K562 (cell line): ENCODE data around the gene ALOX5. TPM values are rescaled to one million over a fixed set of nuclear protein-coding genes. Genes with fewer than 3 reads are reported as not detected.
A peak's percentile ranks its signal among the peaks of the same experiment; 100 is the strongest.

Experiments used
- EP300 ChIP-seq: IDR thresholded peaks from 2 replicates; pipeline ENCODE4 v1.6.1; 2012; ENCODE audit warnings: low read length, improper control_type of control experiment
- FOXK2 ChIP-seq, 2 experiments: fragments of 450-650 bp; IDR thresholded peaks in 1 of 2; conservative IDR thresholded peaks in 1 of 2; 2 replicates each; pipeline ENCODE4 v1.6.1; 2016; ENCODE audit warnings: low read depth in 2 of 2, mild to moderate bottlenecking in 1 of 2
- JUN ChIP-seq, 2 experiments: sonication (generic) in 1 of 2; formaldehyde crosslinking in 1 of 2; IDR thresholded peaks; 2 replicates each; pipeline versions ENCODE4 v1.6.1 to v1.8.0; 2012 to 2022; ENCODE audit warnings: borderline replicate concordance in 2 of 2, mild to moderate bottlenecking in 2 of 2, improper control_type of control experiment in 1 of 2, low read depth in 1 of 2, low read length in 1 of 2, missing genetic modification reagents in 1 of 2
- KDM5B ChIP-seq: fragments of 200-600 bp; sonication (generic); IDR thresholded peaks from 2 replicates; pipeline ENCODE4 v1.6.1; 2012; ENCODE audit warnings: low read depth, mild to moderate bottlenecking, moderate library complexity, low read length, control low read depth, inconsistent platforms; ENCODE audit not compliant: insufficient replicate concordance
- NELFE ChIP-seq: IDR thresholded peaks from 2 replicates; pipeline ENCODE4 v1.6.1; 2011; ENCODE audit warnings: mild to moderate bottlenecking; ENCODE audit not compliant: insufficient read depth, insufficient read length
- NFIX ChIP-seq: fragments of 250-450 bp; sonication (Bioruptor Pico); IDR thresholded peaks from 2 replicates; pipeline ENCODE4 v1.4.0; 2020; ENCODE audit warnings: low read depth, mild to moderate bottlenecking, moderate library complexity
- NONO ChIP-seq, 2 experiments: fragments of 200-400 bp in 1 of 2; fragments of 450-650 bp in 1 of 2; formaldehyde crosslinking in 1 of 2; IDR thresholded peaks; 2 replicates each; pipeline ENCODE4 v1.6.1; 2017; ENCODE audit warnings: low read depth in 2 of 2, mild to moderate bottlenecking in 2 of 2, moderate library complexity in 2 of 2, low read length in 1 of 2
- POLR3A ChIP-seq: IDR thresholded peaks from 2 replicates; pipeline ENCODE4 v1.6.1; 2011; ENCODE audit warnings: borderline replicate concordance, mild to moderate bottlenecking, moderate library complexity; ENCODE audit not compliant: insufficient read length, insufficient read depth; ENCODE audit errors: extremely low read depth
- RBM25 ChIP-seq: fragments of 200-400 bp; formaldehyde crosslinking; IDR thresholded peaks from 2 replicates; pipeline ENCODE4 v1.6.1; 2018; ENCODE audit warnings: low read length, low read depth, moderate library complexity; ENCODE audit not compliant: severe bottlenecking
- SLC30A9 ChIP-seq: fragments of 250-450 bp; sonication (Bioruptor Pico); IDR thresholded peaks from 2 replicates; pipeline ENCODE4 v1.8.0; 2022; ENCODE audit warnings: mild to moderate bottlenecking, moderate library complexity
- SRF ChIP-seq, 2 experiments: fragments of 250-450, 450-650 bp in 1 of 2; sonication (Bioruptor Pico) in 1 of 2; sonication (generic) in 1 of 2; formaldehyde crosslinking; IDR thresholded peaks; 2 replicates each; pipeline versions ENCODE4 v1.5.0 to v1.5.1; 2020 to 2022; ENCODE audit warnings: mild to moderate bottlenecking in 1 of 2, missing genetic modification reagents in 1 of 2
- TAF15 ChIP-seq: fragments of 200-400 bp; formaldehyde crosslinking; IDR thresholded peaks from 2 replicates; pipeline ENCODE4 v1.6.1; 2017; ENCODE audit warnings: mild to moderate bottlenecking, low read depth, low read length, moderate library complexity
- TGIF2 ChIP-seq: sonication (generic); formaldehyde crosslinking; IDR thresholded peaks from 2 replicates; pipeline ENCODE4 v1.8.1; 2022; ENCODE audit warnings: mild to moderate bottlenecking, missing genetic modification reagents, moderate library complexity
- U2AF1 ChIP-seq: fragments of 200-400 bp; formaldehyde crosslinking; optimal IDR thresholded peaks from 2 replicates; pipeline ENCODE3; 2017; ENCODE audit warnings: mild to moderate bottlenecking, low read depth, low read length, moderate library complexity
- WHSC1 ChIP-seq: IDR thresholded peaks from one replicate; pipeline ENCODE4 v1.6.1; 2012; ENCODE audit warnings: low read length, control low read depth, inconsistent platforms
- ZNF24 ChIP-seq: fragments of 450-650 bp; IDR thresholded peaks from 2 replicates; pipeline ENCODE4 v1.6.1; 2016
- ZNF408 ChIP-seq: fragments of 250-450 bp; sonication (Bioruptor Pico); IDR thresholded peaks from 2 replicates; pipeline ENCODE4 v1.4.0; 2020; ENCODE audit warnings: low read depth, mild to moderate bottlenecking, moderate library complexity
- polyA plus RNA-seq, 8 experiments: library from polyadenylated mRNA; depleted of rRNA in 4 of 8; stranded (reverse) in 5 of 8; unstranded in 3 of 8; fragments of >200 nt; fragmentation: Nextera tagmentation in 2 of 8; fragmentation: Illumina TruSeq in 1 of 8; extraction: Ambion mirVana in 2 of 8; extraction: Trizol in 1 of 8; gene quantifications; 2 replicates each; pipeline versions ENCODE4 v1.2.1 to v1.2.3, GENCODE V29; 2011 to 2014; ENCODE audit warnings: inconsistent platforms in 1 of 8, missing spikeins in 1 of 8
- total RNA-seq, 7 experiments: library from RNA; depleted of rRNA in 6 of 7; stranded (reverse); fragments of >200 nt in 6 of 7; fragmentation: Illumina TruSeq in 2 of 7; extraction: Trizol in 2 of 7; gene quantifications; 2 replicates each; pipeline versions ENCODE4 v1.2.1 to v1.2.3, GENCODE V29; 2011 to 2021; ENCODE audit warnings: low replicate concordance in 1 of 7
- TF ChIP-seq, protein P1 (sequence below): fragments of 150-350 bp; IDR thresholded peaks from 2 replicates; pipeline ENCODE4 v1.6.1; 2014; ENCODE audit warnings: low read depth, mild to moderate bottlenecking, low read length, borderline replicate concordance
- TF ChIP-seq, protein P2 (sequence below): sonication (generic); formaldehyde crosslinking; IDR thresholded peaks from 2 replicates; pipeline ENCODE4 v1.8.0; 2023; ENCODE audit warnings: missing genetic modification reagents, mild to moderate bottlenecking, borderline replicate concordance

The ALOX5 gene
- total and polyA plus RNA-seq, 9 of the 15 experiments (the other 6 are each of a cell fraction or from before 2014, with no cell fraction given): 0.10 to 2.4 (median 1.4) TPM

DNA sequence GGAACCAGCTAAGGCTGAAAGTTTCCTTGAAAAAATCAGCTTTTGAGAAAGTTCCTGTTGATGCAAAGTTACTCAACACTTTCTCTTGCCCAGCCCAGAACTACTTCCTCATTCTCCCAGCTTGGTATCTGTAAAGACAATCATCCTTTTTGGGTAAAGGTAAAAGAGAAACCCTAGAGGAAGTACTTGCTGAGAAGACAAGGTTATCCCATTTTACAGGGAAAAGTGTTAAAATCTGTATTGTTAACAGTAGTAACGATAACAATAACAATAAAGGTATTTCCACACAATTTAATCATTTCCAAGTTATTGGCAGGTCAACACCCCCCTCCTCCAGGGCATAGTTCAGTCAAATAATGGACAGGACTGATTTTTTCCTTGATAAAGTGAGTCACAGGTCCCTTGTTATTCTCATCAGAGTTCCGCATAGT is 2.4 kb downstream of the ALOX5 start (continued):
- TF ChIP-seq, protein P1, sequence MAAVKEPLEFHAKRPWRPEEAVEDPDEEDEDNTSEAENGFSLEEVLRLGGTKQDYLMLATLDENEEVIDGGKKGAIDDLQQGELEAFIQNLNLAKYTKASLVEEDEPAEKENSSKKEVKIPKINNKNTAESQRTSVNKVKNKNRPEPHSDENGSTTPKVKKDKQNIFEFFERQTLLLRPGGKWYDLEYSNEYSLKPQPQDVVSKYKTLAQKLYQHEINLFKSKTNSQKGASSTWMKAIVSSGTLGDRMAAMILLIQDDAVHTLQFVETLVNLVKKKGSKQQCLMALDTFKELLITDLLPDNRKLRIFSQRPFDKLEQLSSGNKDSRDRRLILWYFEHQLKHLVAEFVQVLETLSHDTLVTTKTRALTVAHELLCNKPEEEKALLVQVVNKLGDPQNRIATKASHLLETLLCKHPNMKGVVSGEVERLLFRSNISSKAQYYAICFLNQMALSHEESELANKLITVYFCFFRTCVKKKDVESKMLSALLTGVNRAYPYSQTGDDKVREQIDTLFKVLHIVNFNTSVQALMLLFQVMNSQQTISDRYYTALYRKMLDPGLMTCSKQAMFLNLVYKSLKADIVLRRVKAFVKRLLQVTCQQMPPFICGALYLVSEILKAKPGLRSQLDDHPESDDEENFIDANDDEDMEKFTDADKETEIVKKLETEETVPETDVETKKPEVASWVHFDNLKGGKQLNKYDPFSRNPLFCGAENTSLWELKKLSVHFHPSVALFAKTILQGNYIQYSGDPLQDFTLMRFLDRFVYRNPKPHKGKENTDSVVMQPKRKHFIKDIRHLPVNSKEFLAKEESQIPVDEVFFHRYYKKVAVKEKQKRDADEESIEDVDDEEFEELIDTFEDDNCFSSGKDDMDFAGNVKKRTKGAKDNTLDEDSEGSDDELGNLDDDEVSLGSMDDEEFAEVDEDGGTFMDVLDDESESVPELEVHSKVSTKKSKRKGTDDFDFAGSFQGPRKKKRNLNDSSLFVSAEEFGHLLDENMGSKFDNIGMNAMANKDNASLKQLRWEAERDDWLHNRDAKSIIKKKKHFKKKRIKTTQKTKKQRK: no peak
- TF ChIP-seq NELFE (no peak), TGIF2 (no peak), KDM5B (peak; percentile 6), TAF15 (no peak), ZNF408 (no peak), WHSC1 (no peak), EP300 (0 out of 2 replicates have a peak, but pooled peaks have one; percentile 12), FOXK2 (conservative IDR thresholded peaks at IDR 0.05 in 1 of 2, IDR thresholded peaks at IDR 0.05 in 1 of 2; ENCODE audit: low read depth in 2 of 2) (peak in 1 of 2 experiments; percentile 58; a peak in 1 of 4 replicates), U2AF1 (no peak), JUN (IDR thresholded peaks at IDR 0.05; ENCODE audit: borderline replicate concordance, low read depth, low read length) (no peak), JUN (CRISPR knock-in tag; IDR thresholded peaks at IDR 0.05; ENCODE audit: borderline replicate concordance) (no peak), RBM25 (no peak), ZNF24 (no peak), NONO (IDR thresholded peaks at IDR 0.05; ENCODE audit: low read depth in 2 of 2, low read length in 1 of 2) (0 out of 4 replicates have a peak, but pooled peaks of 1 of the 2 experiments have one; percentile 39), NFIX (CRISPR knock-in tag) (no peak), SRF (CRISPR knock-in tag; IDR thresholded peaks at IDR 0.05) (no peak), SLC30A9 (CRISPR knock-in tag) (no peak), POLR3A (no peak)
- TF ChIP-seq, protein P2, sequence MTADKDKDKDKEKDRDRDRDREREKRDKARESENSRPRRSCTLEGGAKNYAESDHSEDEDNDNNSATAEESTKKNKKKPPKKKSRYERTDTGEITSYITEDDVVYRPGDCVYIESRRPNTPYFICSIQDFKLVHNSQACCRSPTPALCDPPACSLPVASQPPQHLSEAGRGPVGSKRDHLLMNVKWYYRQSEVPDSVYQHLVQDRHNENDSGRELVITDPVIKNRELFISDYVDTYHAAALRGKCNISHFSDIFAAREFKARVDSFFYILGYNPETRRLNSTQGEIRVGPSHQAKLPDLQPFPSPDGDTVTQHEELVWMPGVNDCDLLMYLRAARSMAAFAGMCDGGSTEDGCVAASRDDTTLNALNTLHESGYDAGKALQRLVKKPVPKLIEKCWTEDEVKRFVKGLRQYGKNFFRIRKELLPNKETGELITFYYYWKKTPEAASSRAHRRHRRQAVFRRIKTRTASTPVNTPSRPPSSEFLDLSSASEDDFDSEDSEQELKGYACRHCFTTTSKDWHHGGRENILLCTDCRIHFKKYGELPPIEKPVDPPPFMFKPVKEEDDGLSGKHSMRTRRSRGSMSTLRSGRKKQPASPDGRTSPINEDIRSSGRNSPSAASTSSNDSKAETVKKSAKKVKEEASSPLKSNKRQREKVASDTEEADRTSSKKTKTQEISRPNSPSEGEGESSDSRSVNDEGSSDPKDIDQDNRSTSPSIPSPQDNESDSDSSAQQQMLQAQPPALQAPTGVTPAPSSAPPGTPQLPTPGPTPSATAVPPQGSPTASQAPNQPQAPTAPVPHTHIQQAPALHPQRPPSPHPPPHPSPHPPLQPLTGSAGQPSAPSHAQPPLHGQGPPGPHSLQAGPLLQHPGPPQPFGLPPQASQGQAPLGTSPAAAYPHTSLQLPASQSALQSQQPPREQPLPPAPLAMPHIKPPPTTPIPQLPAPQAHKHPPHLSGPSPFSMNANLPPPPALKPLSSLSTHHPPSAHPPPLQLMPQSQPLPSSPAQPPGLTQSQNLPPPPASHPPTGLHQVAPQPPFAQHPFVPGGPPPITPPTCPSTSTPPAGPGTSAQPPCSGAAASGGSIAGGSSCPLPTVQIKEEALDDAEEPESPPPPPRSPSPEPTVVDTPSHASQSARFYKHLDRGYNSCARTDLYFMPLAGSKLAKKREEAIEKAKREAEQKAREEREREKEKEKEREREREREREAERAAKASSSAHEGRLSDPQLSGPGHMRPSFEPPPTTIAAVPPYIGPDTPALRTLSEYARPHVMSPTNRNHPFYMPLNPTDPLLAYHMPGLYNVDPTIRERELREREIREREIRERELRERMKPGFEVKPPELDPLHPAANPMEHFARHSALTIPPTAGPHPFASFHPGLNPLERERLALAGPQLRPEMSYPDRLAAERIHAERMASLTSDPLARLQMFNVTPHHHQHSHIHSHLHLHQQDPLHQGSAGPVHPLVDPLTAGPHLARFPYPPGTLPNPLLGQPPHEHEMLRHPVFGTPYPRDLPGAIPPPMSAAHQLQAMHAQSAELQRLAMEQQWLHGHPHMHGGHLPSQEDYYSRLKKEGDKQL (CRISPR knock-in tag): no peak
